A549 treated with AZD9567 at 1 μM for 4 hours (cell line): Measurements from ENCODE around the gene C5orf22. TPM values are rescaled to one million over a fixed set of nuclear protein-coding genes. Genes with fewer than 3 reads are reported as not detected.

Experiments used
- total RNA-seq: library from RNA; stranded (reverse); fragments of 200-300 nt; extraction: Qiagen RNA extraction; gene quantifications from 5 replicates; pipeline ENCODE4 v1.2.3, GENCODE V29; 2022; ENCODE audit not compliant: insufficient read depth

C5orf22 gene
- total RNA-seq: 10.6 to 14.2 TPM (median 13.8 TPM) in 5 replicates

DNA sequence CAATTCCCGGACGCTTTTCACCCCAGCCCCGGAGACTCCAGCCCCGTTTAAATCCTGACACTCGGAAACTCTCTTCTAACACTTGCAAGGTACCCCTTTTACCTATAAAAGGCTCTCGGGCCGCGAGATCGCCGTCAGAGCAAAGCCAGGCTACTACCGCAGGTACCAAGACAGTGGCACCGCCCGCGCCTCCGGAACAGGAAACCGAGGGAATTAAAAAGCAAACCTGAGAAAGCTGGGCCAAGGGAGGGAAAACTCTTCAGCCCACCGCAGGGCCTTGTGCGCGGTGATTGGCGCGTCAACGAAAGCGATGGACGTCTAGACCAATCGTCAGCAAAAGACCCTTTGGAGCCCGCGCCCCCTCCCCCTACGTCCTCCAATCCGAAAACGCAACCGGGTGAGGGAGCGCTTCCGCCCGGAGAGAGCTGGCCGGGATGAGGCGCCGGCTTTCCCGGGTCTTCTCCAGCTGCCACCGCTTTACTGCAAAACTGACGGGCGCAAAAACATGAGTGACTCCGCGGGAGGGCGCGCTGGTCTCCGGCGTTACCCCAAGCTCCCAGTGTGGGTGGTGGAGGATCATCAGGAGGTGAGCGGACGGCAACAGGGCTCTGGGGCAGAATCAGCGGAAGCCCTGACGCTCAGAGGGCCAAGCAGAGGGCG is at the start of gene C5orf22, which contains the start of gene DROSHA:
TSS of gene C5orf22 (plus strand) at position 414 of the 660 bp plus-strand sequence. CDS start at position 506, 92 bp downstream.
TSS of gene DROSHA (minus strand) at position 206 of the 660 bp plus-strand sequence. CDS start 3,034 bp downstream, outside the sequence.

Other genes starting within 250 kb of the C5orf22 start
- 23.3 to 41.0 TPM (median 40.0 TPM) in 5 replicates for gene DROSHA, start 208 bp upstream of the C5orf22 start, total RNA-seq
- gene PDZD2, start 106.8 kb downstream of the C5orf22 start, total RNA-seq: 0.08 to 0.26 TPM (median 0.15 TPM) in 5 replicates